ENCODE results near the gene SH2D4B.
A peak's percentile ranks its signal among the peaks of the same experiment; 100 is the strongest.

The SH2D4B gene

GRCh38 chr10:80648106-80648505 is 110.4 kb downstream of the SH2D4B start:
- DNase-seq = no peak

GRCh38 chr10:80649183-80649582 is 111.5 kb downstream of the SH2D4B start:
- DNase-seq = no peak

GRCh38 chr10:80655898-80656297 is 118.2 kb downstream of the SH2D4B start:
- no peak for DNase-seq

GRCh38 chr10:80658068-80658467 is 120.4 kb downstream of the SH2D4B start:
- DNase-seq = no peak

DNA sequence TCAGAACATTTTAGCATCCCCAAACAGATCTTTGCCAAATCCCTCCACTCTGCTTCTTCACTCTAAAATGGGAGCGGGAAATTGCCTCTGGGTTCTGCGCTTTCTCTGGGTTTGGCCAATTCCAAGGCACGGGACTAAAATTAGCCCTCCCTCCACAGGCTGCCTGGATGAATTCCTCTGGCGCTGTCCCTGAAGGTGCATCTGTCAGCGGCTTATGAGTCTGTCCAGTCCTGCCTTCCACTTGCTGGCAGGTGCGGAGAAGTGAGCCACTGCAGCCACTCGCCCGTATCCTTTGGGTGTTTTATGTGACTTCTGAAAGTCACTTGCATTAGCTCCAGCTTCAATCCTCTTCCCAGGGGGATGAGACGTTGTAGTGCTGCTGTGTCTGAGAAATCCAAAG is 121.6 kb downstream of the SH2D4B start:
- DNase-seq = no peak

DNA sequence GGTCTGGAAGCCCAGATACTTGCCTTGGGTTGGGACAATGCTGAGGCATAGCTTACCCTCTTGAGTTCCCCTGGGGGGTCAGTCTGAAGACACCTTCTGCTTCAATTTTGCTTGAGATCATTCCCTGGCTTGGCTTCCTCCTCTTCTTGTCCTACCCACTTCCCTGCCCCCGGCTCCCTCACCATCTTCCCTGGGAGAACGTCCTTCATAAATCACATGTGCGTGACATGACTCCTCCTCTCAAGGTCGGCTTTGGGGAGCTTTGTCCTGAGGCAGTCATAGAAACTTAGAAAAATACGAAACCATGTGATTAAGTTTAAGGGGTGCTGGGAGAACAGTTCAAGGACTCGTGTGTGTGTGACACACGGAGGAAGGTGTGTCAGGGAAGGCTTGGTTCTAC is 122.6 kb downstream of the SH2D4B start:
- DNase-seq = no peak

- no peak for DNase-seq
Observed at GRCh38 chr10:80660736-80661135, 123.0 kb downstream of the SH2D4B start.

DNA sequence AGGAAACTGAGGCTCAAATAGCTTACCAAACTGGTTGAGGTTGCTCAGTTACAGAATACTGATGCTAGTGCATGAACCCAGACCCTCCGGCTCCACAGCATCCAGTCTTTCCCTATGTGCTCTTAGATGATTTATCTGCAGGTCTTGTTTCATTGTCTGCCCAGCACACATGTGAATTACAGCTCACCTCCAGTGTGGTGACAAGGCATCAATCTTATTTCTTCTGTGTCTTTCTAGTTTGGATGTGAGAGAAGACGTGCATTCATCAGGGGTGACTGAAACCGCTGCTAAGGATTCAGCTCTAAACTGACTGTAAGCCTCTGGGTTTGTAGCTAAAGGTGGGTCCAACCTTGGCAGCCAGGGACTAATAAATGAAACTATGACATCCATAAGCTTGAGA is 123.8 kb downstream of the SH2D4B start:
- DNase-seq = no peak

- peak; percentile 92 for DNase-seq
Observed at GRCh38 chr10:80662429-80663261, 124.9 kb downstream of the SH2D4B start.

GRCh38 chr10:80664071-80664680 is 126.5 kb downstream of the SH2D4B start:
- DNase-seq = peak; percentile 75

- no peak for DNase-seq
Observed at GRCh38 chr10:80669485-80669884, 131.8 kb downstream of the SH2D4B start.

DNA sequence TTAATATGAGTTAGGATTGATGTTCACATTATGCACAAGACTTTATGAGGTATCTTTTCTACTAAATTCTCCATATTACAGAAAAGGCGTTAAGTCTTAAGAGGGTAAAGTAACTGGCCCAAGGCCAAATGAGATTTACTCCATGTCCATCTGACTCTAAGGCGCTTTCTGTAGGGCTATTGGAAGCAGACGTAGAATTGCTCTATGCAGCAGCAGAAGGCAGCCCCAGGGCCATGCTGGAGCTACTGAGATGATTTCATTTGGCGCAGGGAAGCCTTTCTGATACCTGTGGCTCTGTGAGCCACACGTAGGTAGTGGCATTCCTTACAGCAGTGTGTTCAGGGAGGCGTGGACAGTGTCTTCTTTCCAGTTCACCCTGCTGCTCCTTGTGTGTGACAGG is 133.1 kb downstream of the SH2D4B start:
- DNase-seq = no peak

DNA sequence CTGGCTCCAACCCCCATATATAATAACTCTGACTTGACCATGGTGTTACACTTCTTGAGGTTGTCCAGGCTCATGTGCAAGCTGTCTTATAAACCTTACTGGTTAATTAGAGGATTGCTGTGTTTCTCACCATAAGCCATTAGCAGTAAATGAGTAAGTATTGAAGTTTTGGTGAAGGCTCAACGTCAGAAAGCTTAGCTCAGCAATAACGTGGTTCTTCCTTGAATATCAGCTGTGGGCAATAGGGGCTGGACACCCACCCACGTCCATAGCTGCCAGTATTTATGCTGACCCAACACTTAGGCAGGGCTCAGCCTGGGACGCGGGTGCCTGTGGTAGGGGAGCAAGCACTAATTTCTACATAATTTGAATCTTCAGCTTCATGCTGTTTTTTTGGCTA is 134.1 kb downstream of the SH2D4B start:
- no peak for DNase-seq

DNA sequence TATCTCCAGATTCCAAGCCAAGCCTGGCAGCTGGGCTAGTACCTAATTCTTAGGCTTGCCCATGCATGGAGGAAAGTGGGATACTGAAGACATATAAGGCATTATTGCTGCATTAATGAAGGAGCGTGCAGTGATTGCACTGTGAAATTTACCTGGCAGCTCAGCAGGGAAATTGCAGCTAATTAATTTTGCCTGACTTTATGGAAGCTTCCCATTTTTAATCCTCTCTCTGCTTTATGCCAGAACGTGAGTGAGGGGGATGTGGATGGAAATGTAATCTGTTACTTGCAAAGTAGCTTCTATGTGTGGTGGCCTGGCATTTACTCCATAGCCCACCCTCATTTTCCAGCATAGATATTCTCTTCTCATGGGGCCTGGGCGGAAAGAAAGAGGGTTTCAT is 134.9 kb downstream of the SH2D4B start:
- DNase-seq = no peak

- DNase-seq = no peak
Observed at GRCh38 chr10:80674809-80675208, 137.1 kb downstream of the SH2D4B start.

GRCh38 chr10:80681142-80681541 is 143.4 kb downstream of the SH2D4B start:
- DNase-seq = no peak

DNA sequence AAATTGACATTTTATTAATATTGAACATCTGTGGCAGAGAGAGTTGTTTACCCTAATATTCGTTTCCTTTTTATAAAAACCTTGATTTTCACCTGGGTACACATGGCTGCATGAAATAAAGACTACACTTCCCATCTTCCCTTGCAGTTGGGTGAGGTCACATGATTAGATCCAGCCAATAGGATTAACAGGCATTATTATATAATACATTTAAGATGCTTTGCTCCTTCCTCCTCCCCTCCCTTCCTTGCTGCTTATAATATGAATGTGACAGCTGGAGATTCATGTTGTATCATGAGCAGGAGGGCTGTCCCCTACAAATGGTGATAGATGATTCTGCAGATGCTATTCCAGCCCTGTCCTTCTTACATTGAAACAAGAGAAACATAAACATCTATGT is 146.6 kb downstream of the SH2D4B start:
- DNase-seq = no peak

GRCh38 chr10:80685355-80685754 is 147.7 kb downstream of the SH2D4B start:
- DNase-seq = no peak

DNA sequence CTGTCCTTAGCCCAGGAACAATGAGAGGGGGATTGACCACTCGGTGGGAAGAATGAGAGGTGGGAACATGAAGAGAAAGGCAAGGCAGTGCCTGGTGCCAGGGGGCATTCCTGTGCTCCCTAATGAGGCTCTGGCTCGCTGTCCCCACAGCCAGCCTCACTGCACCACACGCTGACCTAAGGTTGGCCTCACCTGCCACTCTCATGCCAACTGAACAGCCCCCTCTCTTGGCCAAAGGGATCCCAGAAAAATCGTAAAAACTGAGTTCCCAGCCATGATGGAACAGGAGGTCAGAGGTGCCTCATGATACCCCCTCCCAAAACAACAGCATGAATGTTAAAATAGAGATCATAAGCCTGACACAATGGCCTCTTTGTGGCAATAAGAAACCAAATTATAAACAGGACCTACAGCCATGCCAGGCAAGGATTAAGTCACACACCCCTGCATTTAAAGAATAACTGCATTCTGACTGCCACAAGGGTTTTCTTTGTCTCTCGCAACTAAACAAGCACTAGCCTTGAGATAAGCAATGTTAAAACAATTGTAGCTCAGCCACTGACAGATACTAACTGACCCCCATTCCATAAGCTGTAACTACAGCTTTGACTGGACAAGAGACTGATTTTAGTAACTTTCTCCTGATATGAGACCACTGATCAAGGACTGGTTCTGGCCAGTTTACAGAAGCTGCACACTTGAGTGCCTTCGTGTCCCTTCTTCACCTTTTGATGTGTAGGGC is 149.2 kb downstream of the SH2D4B start:
- no peak for DNase-seq

DNA sequence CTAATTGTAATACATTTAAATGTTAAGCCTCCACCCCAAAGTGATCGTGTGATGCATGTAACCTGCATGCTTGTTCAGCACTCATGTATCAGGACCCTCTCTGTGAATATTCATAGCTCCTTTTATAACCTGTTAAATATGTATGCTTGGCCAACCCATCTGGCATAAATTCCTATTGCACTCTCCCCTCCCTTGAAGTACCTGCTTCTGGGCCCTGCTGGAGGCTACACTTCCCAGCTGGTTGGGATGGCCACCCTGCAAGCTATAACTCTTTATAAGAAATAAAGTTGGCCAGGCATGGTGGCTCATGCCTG is 149.7 kb downstream of the SH2D4B start:
- no peak for DNase-seq

DNA sequence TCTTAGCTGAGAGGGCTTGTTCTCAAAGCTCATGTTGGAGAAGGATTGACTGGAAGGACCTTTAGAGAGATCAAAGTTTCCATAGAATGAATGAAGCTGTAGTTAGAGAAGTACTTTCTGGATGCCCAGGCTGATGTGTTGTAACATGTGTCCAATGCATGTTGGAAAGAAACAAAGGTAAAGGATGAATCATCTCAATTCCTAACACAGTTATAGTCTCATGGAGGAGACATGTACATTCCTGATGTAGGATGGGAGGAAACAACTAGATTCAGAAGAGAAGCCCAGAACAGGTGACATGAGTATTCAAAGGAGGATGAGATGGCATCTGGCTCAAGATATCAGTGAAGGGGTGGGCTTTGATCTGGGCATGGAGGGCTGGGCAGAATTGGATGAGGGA is 152.7 kb downstream of the SH2D4B start:
- no peak for DNase-seq

DNA sequence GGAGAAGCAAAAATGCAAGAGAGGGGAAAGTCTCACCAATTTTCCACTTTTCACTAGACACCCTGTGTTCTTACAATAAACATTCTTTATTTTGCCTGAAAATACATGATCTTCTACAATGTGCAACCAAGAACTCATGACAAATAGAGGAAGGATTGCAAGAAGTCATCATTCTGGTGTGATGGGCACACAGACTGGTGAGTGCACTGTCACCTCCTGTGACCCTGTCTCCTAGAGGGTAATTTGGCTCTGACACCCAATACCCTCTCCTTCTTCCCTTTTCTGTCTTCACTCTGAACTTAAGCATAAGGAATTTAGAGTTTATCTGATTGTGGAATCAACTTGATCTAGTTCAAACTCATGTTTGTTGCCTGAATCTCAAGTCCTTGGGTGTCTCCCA is 153.7 kb downstream of the SH2D4B start:
- no peak for DNase-seq

DNA sequence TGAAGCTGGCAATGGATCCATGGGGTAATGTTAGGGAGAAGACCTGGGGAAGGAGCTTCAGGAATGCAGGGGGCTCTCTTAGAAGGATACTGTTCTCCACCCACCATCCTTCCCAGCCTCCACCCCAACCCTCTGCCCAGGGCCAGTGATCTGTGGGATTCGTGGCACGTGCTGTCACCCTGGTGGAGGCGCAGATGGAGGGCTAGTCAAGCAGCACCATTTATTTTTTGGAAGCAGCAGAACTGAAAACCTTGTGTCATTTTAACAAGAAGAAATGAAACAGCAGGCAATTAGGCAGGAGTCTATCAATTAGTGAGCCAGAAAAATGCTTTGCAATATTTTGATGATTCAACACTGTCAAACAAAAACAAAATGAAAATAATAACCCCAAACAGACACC is 155.9 kb downstream of the SH2D4B start:
- DNase-seq = no peak

DNA sequence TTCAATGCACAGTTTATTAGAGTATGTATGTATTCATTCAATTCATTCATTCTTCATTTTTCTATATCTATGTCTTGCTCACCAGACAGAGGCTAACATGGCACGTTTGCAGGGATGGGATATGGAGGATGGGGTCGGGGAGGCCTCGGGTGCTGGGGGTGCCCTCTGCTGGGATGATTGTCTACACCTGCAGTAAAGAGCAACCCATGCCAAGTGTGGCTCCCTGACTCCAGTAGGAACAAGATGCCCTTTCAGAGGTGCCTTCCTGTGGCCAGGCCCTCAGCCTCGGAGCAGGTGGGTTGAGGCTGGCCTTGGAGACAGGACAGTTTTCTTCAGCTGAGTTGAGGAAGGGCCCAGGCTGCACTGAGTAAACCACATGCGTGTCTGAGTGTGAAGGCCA is 157.2 kb downstream of the SH2D4B start:
- DNase-seq = no peak
